OCI-LY1 (cell line): ENCODE results near the gene TRAF3IP1.

Source experiments
- H2AFZ ChIP-seq: fragments of 200-600 bp; sonication (generic), shearing (Covaris generic); 2 replicates; pipeline ENCODE4 v1.6.0; 2014; ENCODE audit warnings: antibody characterized with exemption, mild to moderate bottlenecking, low read length
- H3F3A ChIP-seq: fragments of 200-600 bp; sonication (generic), shearing (Covaris generic); 2 replicates; pipeline ENCODE4 v1.6.0; 2014; ENCODE audit warnings: mild to moderate bottlenecking, antibody characterized with exemption, low read length, moderate library complexity; ENCODE audit not compliant: insufficient read depth
- H3K27ac ChIP-seq: fragments of 200-600 bp; sonication (generic); 2 replicates; pipeline ENCODE4 v1.5.1; 2014; ENCODE audit warnings: low read length, mixed run types, mild to moderate bottlenecking, low read depth; ENCODE audit not compliant: poor library complexity, severe bottlenecking
- H3K27me3 ChIP-seq: fragments of 200-600 bp; sonication (generic); 2 replicates; pipeline ENCODE4 v1.6.0; 2014; ENCODE audit warnings: antibody characterized with exemption, mild to moderate bottlenecking, low read length, moderate library complexity; ENCODE audit not compliant: insufficient read depth
- H3K36me3 ChIP-seq: fragments of 200-600 bp; sonication (generic); 2 replicates; pipeline ENCODE4 v1.6.1; 2014; ENCODE audit warnings: mild to moderate bottlenecking, antibody characterized with exemption, low read length, moderate library complexity, mixed read lengths; ENCODE audit not compliant: insufficient read depth
- H3K4me1 ChIP-seq: fragments of 200-600 bp; sonication (generic); 2 replicates; pipeline ENCODE4 v1.5.1; 2014; ENCODE audit warnings: mild to moderate bottlenecking, low read length, moderate library complexity; ENCODE audit not compliant: insufficient read depth, severe bottlenecking
- H3K4me2 ChIP-seq: fragments of 200-600 bp; sonication (generic), shearing (Covaris generic); 2 replicates; pipeline ENCODE4 v1.6.1; 2014; ENCODE audit warnings: low read length
- H3K4me3 ChIP-seq: fragments of 200-600 bp; sonication (generic); 2 replicates; pipeline ENCODE4 v1.5.1; 2014; ENCODE audit warnings: low read length, low read depth, mild to moderate bottlenecking, mixed read lengths; ENCODE audit not compliant: poor library complexity, severe bottlenecking
- H3K79me2 ChIP-seq: fragments of 200-600 bp; shearing (Covaris generic); 2 replicates; pipeline ENCODE4 v1.6.1; 2016; ENCODE audit warnings: mixed run types, low read length, mixed read lengths; ENCODE audit not compliant: insufficient read depth
- H3K9ac ChIP-seq: fragments of 200-600 bp; sonication (generic), shearing (Covaris generic); 2 replicates; pipeline ENCODE4 v1.6.1; 2014; ENCODE audit warnings: mild to moderate bottlenecking, low read length, mixed read lengths
- H3K9me2 ChIP-seq: fragments of 200-600 bp; sonication (generic), shearing (Covaris generic); 2 replicates; pipeline ENCODE4 v1.6.1; 2014; ENCODE audit warnings: low read depth, mild to moderate bottlenecking, low read length, mixed read lengths
- H3K9me3 ChIP-seq: fragments of 200-600 bp; shearing (Covaris generic); 2 replicates; pipeline ENCODE4 v1.6.1; 2014; ENCODE audit warnings: low read length, mixed read lengths
- H4K20me1 ChIP-seq: fragments of 200-600 bp; sonication (generic), shearing (Covaris generic); 2 replicates; pipeline ENCODE4 v1.6.0; 2016; ENCODE audit warnings: mild to moderate bottlenecking, low read length; ENCODE audit not compliant: insufficient read depth
- EZH2 ChIP-seq: fragments of 200-600 bp; sonication (generic), shearing (Covaris generic); IDR thresholded peaks from 2 replicates; pipeline ENCODE4 v1.8.0; 2017; ENCODE audit warnings: borderline replicate concordance, mixed run types, mild to moderate bottlenecking, antibody characterized with exemption, low read length, moderate library complexity, mixed read lengths
- TF ChIP-seq, protein P1 (sequence below): fragments of 200-600 bp; sonication (generic), shearing (Covaris generic); IDR thresholded peaks from 2 replicates; pipeline ENCODE4 v1.5.1; 2017; ENCODE audit warnings: mild to moderate bottlenecking, antibody characterized with exemption, low read length, moderate library complexity, mixed read lengths

The TRAF3IP1 gene

DNA sequence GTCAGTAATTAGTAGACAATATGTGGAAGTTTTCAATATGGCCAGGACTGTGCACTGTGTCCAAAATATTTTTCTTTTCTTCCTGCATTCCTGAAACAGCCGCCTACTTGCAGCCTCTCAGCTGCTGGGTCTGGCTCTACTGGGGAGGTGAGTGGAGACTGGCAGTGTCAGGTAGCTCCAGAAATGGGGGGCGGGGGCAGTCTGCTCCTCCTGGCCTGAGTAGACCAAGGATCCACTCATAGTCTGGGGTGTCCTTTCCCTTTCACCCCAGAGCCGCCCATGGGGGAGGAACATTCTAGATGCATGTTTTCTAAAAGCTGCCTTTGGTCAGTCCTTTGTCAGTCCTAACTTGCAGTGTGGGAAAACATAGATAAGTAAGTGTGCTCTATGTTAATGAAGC, 23.7 kb downstream of the TRAF3IP1 start:
- Histone ChIP-seq H3K4me1 (no peaks in the 10 kb centered on the region), H3K4me3 (no peak overlapping the region), H3K9me2 (no peaks in the 10 kb centered on the region), H3F3A (no peaks in the 10 kb centered on the region), H3K79me2 (no peaks in the 10 kb centered on the region), H3K27ac (no peak overlapping the region), H2AFZ (no peak overlapping the region), H3K27me3 (no peaks in the 10 kb centered on the region), H3K9me3 (no peaks in the 10 kb centered on the region), H3K9ac (no peak overlapping the region), H4K20me1 (no peaks in the 10 kb centered on the region), H3K36me3 (no peaks in the 10 kb centered on the region), H3K4me2 (no peak overlapping the region)
- TF ChIP-seq EZH2 = no peak
- TF ChIP-seq, protein P1, sequence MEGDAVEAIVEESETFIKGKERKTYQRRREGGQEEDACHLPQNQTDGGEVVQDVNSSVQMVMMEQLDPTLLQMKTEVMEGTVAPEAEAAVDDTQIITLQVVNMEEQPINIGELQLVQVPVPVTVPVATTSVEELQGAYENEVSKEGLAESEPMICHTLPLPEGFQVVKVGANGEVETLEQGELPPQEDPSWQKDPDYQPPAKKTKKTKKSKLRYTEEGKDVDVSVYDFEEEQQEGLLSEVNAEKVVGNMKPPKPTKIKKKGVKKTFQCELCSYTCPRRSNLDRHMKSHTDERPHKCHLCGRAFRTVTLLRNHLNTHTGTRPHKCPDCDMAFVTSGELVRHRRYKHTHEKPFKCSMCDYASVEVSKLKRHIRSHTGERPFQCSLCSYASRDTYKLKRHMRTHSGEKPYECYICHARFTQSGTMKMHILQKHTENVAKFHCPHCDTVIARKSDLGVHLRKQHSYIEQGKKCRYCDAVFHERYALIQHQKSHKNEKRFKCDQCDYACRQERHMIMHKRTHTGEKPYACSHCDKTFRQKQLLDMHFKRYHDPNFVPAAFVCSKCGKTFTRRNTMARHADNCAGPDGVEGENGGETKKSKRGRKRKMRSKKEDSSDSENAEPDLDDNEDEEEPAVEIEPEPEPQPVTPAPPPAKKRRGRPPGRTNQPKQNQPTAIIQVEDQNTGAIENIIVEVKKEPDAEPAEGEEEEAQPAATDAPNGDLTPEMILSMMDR = no peak

DNA sequence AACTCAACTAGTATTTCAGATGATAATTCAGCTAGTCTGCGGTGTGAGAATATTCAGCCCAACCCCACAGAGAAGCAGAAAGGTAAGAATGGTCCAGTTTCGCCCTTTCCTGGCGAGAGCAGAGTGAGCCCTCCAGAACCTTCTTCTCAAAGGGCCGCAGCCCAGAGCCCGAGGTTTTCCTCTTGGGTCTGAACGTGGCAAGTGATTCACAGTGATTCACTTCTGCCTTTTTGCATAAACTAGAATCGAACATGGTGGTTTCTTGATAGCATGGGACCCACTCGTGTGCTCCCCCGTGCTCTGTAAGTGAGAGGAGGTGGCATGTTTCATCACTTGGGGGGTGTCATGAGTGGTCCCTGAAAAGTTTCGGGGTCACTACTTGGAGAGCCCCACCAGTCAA, 24.2 kb downstream of the TRAF3IP1 start:
- H3K36me3 ChIP-seq = no peaks in the 10 kb centered on the region
- no peaks in the 10 kb centered on the region for H3K9me2 ChIP-seq
- H2AFZ ChIP-seq = no peak overlapping the region
- no peak for TF ChIP-seq EZH2
- TF ChIP-seq, protein P1 = no peak
- no peaks in the 10 kb centered on the region for H3K4me1 ChIP-seq
- no peak overlapping the region for H3K4me2 ChIP-seq
- H3K27ac ChIP-seq = no peak overlapping the region
- no peak overlapping the region for H3K9ac ChIP-seq
- H3K79me2 ChIP-seq = no peaks in the 10 kb centered on the region
- H3F3A ChIP-seq = no peaks in the 10 kb centered on the region
- no peaks in the 10 kb centered on the region for H3K27me3 ChIP-seq
- no peaks in the 10 kb centered on the region for H3K9me3 ChIP-seq
- no peaks in the 10 kb centered on the region for H4K20me1 ChIP-seq
- H3K4me3 ChIP-seq = no peak overlapping the region

DNA sequence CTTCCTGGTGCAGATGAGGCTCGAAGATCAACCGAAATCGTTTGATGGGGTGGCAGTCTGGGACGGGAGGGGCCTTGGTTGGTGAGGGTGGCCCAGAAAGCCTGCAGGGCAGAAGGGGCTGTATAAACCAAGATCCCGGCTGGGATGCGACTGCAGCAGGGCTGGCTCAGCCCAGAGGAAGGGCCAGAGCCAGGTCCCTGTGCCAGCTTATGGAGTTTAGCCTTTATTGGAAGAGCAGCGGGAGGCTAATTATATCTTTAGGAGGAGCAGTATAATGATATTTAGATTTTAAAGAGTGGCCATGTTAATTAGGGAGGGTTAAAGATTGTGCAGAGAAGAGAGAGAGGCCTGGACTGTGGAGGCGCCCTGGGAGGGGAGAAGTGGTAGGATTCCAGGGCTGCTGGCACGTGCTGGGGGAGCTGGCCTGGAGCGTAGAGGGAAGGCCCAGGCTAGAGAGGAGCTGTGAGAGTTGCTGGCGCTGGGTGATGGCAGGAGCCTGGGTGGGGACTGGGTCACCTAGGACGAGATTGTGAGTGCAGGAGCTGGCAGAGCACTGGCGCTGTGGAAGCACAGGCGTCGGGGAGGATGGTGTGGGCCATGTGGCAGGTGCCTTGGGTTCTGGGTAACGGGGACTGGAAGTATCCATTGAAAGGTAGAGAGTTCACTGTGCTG, 25.1 kb downstream of the TRAF3IP1 start:
- no peaks in the 10 kb centered on the region for H3F3A ChIP-seq
- H3K9ac ChIP-seq = no peak overlapping the region
- no peaks in the 10 kb centered on the region for H3K27me3 ChIP-seq
- H2AFZ ChIP-seq = no peak overlapping the region
- no peak overlapping the region for H3K27ac ChIP-seq
- no peaks in the 10 kb centered on the region for H3K4me1 ChIP-seq
- TF ChIP-seq EZH2 = no peak
- TF ChIP-seq, protein P1 = no peak
- H3K4me3 ChIP-seq = no peak overlapping the region
- no peak overlapping the region for H3K4me2 ChIP-seq
- H3K79me2 ChIP-seq = no peaks in the 10 kb centered on the region
- no peaks in the 10 kb centered on the region for H4K20me1 ChIP-seq
- no peaks in the 10 kb centered on the region for H3K9me3 ChIP-seq
- no peaks in the 10 kb centered on the region for H3K36me3 ChIP-seq
- H3K9me2 ChIP-seq = no peaks in the 10 kb centered on the region
